ENCODE data around the gene NRCAM. TPM values are rescaled to one million over a fixed set of nuclear protein-coding genes. Genes with fewer than 3 reads are reported as not detected.
"Not testable (repeated sequence)": the region's sequence is repeated elsewhere in the genome, so short reads cannot be mapped to it uniquely, and the experiment has no call there.

Gene NRCAM
- 10 to 100 TPM in 1 of 6 donors, 1 to 10 TPM in 5; 2.5 to 23.0 (median 5.0) TPM for total RNA-seq

- Histone ChIP-seq H3K36me3 (no peaks in the 10 kb centered on the region), H3K4me1 (peaks cover 16 to 28% (median 21%) of the 10 kb centered on the region in 4 donors), H3K27me3 (peaks cover 0 to 21% (median 10%) of the 10 kb centered on the region in 4 donors), H3K27ac (peak within 1 kb of the TSS in 3 of 4 donors; percentile 12 to 50 (median 13)), H3K9me3 (no peaks in the 10 kb centered on the region), H3K4me3 (peak within 1 kb of the TSS; percentile 34 to 56 (median 52))
- WGBS, 2 donors = 0% methylated on average over 46 of the region's 81 CpGs; no CpG with 5 or more reads in 1 of the 2 donors
- DNase-seq (peak in 1 of 2 donors; percentile 87), ATAC-seq (ENCODE audit: low FRiP score in 2 of 2) (peak in 1 of 2 donors; percentile 31)
- no peak for TF ChIP-seq CTCF (IDR thresholded peaks at IDR 0.05)
- TF ChIP-seq POLR2AphosphoS5 (IDR thresholded peaks at IDR 0.05) = no peak
- TF ChIP-seq POLR2A (IDR thresholded peaks at IDR 0.05) = no peak
- no peak for TF ChIP-seq EP300 (IDR thresholded peaks at IDR 0.05)
Measured at GRCh38 chr7:108455998-108456677, at the start of gene NRCAM. Gene NRCAM, minus strand, starts transcription at chr7:108456436. Its CDS starts 216,372 bp downstream, at chr7:108240064.

DNA sequence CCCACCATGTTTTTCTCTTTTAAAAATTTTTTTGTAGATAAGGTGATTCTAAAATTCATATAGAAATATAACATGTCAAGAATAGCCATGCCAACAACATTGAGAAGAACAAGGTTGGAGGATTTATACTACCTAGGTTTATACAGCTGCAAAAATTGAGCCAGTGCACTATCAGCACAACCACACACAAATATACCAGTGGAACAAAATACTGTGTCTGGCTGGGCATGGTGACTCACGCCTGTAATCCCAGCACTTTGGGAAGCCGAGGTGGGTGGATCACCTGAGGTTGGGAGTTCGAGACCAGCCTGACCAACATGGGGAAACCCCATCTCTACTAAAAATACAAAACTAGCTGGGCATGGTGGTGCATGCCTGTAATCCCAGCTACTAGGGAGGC lies 48.3 kb upstream of the NRCAM start:
- not testable (repeated sequence) for ATAC-seq (ENCODE audit: low FRiP score in 2 of 2); DNase-seq; H3K9me3 ChIP-seq; H3K4me3 ChIP-seq; H3K27me3 ChIP-seq; H3K4me1 ChIP-seq; H3K27ac ChIP-seq
- 92 to 97% methylated on average over 3 of the region's 3 CpGs for WGBS, 2 donors
- peaks cover 0 to 31% (median 11%) of the 10 kb centered on the region in 4 donors for H3K36me3 ChIP-seq

DNA sequence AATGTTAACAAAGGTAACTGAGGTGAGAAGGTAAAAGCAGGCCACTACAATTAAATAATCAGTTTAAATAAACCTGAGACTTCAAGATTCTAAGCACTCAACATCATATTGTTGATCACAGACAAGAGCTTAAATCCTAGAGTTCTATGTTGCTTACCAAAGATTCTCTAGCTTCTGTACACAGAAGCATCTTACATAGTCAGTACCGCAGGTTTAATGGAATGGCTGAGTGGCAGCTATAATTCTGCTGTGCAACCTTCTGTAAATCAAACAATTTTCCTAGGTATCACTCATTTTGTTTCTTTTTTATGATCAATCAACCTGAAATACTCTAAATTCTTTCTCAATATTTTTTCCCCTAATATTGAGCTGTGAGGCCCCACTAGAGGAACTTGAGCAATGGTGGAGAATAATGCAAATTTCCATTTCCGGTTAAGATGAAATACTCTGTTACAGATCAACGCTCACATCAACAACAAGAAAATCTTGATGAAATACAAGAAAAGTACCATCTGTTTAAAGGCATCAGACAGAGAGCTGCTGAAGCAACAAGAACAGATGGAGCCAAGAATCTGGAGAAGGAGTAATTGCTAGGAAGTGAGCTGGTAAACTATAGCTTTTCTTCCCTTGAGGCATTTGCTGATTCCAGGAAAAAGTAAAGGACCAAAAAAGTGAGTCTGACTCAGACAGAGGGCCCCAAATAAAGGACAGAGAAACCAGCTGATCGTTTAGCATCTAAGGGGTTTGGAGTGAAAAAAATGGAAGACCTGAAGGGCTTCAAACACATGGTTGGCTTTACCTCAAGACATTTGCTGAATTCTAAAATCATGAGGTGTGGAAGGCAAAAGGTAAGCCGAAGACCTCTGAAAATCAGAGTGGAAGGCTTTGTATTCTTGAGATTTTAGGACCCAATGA lies 47.1 kb upstream of the NRCAM start:
- WGBS, 2 donors = 72 to 79% methylated on average over 5 of the region's 5 CpGs
- H3K36me3 ChIP-seq = peaks cover 0 to 43% (median 12%) of the 10 kb centered on the region in 4 donors

GRCh38 chr7:108499566-108499965 lies 43.3 kb upstream of the NRCAM start:
- WGBS, 2 donors = 92 to 93% methylated on average over 1 of the region's 1 CpG
- DNase-seq = no peak
- H3K27me3 ChIP-seq = no peaks in the 10 kb centered on the region
- peaks cover 6 to 68% (median 14%) of the 10 kb centered on the region in 4 donors for H3K36me3 ChIP-seq
- H3K4me1 ChIP-seq = peaks cover 0 to 4% (median 0%) of the 10 kb centered on the region in 4 donors
- H3K9me3 ChIP-seq = no peaks in the 10 kb centered on the region
- H3K4me3 ChIP-seq = no peak overlapping the region
- no peak overlapping the region for H3K27ac ChIP-seq
- TF ChIP-seq POLR2AphosphoS5 (IDR thresholded peaks at IDR 0.05) = no peak
- TF ChIP-seq POLR2A (IDR thresholded peaks at IDR 0.05) = no peak
- no peak for TF ChIP-seq EP300 (IDR thresholded peaks at IDR 0.05)
- TF ChIP-seq CTCF (IDR thresholded peaks at IDR 0.05) = no peak
- ATAC-seq (ENCODE audit: low FRiP score in 2 of 2) = no peak

More for the DNA sequence above, 47.1 kb upstream of the NRCAM start:
- Histone ChIP-seq H3K4me3 (no peak overlapping the region), H3K27ac (peak overlapping the region in 2 of 4 donors; percentile 7 to 44), H3K9me3 (no peaks in the 10 kb centered on the region), H3K27me3 (no peaks in the 10 kb centered on the region), H3K4me1 (peaks cover 0 to 4% (median 0%) of the 10 kb centered on the region in 4 donors)
- no peak for DNase-seq
- TF ChIP-seq CTCF (IDR thresholded peaks at IDR 0.05) (no peak), POLR2A (IDR thresholded peaks at IDR 0.05) (no peak), EP300 (IDR thresholded peaks at IDR 0.05) (peak in 1 of 4 donors; percentile 17), POLR2AphosphoS5 (IDR thresholded peaks at IDR 0.05) (no peak)
- ATAC-seq (ENCODE audit: low FRiP score in 2 of 2) = no peak

DNA sequence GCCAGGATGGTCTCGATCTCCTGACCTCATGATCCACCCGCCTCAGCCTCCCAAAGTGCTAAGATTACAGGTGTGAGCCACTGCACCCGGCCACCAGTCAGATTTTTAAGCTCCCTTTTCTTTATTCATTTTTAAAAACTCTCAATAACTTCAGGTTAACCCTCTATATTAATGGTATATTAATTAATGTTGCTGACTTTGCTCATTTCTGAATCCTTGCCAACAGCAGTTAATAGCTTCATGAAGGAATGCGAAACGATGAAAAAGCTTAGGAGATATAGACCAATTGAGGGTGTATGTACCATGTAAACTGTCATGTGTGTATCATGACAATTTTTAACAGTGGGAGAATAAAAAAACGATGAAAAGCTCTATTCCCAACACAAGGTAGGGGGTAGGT lies 42.2 kb upstream of the NRCAM start:
- Histone ChIP-seq H3K27ac (no peak overlapping the region), H3K4me1 (no peaks in the 10 kb centered on the region), H3K4me3 (no peak overlapping the region), H3K9me3 (no peaks in the 10 kb centered on the region), H3K36me3 (peaks cover 6 to 75% (median 16%) of the 10 kb centered on the region in 4 donors), H3K27me3 (no peaks in the 10 kb centered on the region)
- DNase-seq (no peak), ATAC-seq (ENCODE audit: low FRiP score in 2 of 2) (no peak)
- no peak for TF ChIP-seq POLR2A (IDR thresholded peaks at IDR 0.05)
- no peak for TF ChIP-seq EP300 (IDR thresholded peaks at IDR 0.05)
- TF ChIP-seq CTCF (IDR thresholded peaks at IDR 0.05) = no peak
- TF ChIP-seq POLR2AphosphoS5 (IDR thresholded peaks at IDR 0.05) = no peak
- WGBS, 2 donors = 91 to 92% methylated on average over 6 of the region's 6 CpGs
